Neuronal stem cell (in vitro differentiated cells): Measurements from ENCODE around the gene PACC1.

Source experiments
- DNase-seq: peaks from one replicate; pipeline ENCODE4 v3.0.0-alpha.2; 2013; ENCODE audit warnings: low spot score
- H2AFZ ChIP-seq: one replicate; pipeline ENCODE4 v1.6.1; 2013; ENCODE audit warnings: mild to moderate bottlenecking, low read length, inconsistent platforms
- H2AK5ac ChIP-seq: 2 replicates; pipeline ENCODE4 v1.6.1; 2013; ENCODE audit warnings: low read depth, mild to moderate bottlenecking, inconsistent platforms, low read length, moderate library complexity, mixed read lengths
- H2BK120ac ChIP-seq: 2 replicates; pipeline ENCODE4 v1.6.1; 2013; ENCODE audit warnings: low read depth, mild to moderate bottlenecking, inconsistent platforms, low read length, moderate library complexity, mixed read lengths
- H2BK12ac ChIP-seq: one replicate; pipeline ENCODE4 v1.6.1; 2013; ENCODE audit warnings: low read length, inconsistent platforms
- H2BK15ac ChIP-seq: 2 replicates; pipeline ENCODE4 v1.6.1; 2013; ENCODE audit warnings: mild to moderate bottlenecking, low read length, inconsistent platforms, mixed read lengths
- H2BK5ac ChIP-seq: one replicate; pipeline ENCODE4 v1.6.1; 2013; ENCODE audit warnings: inconsistent platforms, mild to moderate bottlenecking, low read length, moderate library complexity
- H3K14ac ChIP-seq: one replicate; pipeline ENCODE4 v1.6.1; 2013; ENCODE audit warnings: low read length, inconsistent platforms
- H3K18ac ChIP-seq: 2 replicates; pipeline ENCODE4 v1.6.1; 2013; ENCODE audit warnings: low read length, inconsistent platforms
- H3K23ac ChIP-seq: 2 replicates; pipeline ENCODE4 v1.6.1; 2013; ENCODE audit warnings: low read depth, mild to moderate bottlenecking, mixed read lengths, low read length, inconsistent platforms; ENCODE audit not compliant: poor library complexity
- H3K27ac ChIP-seq: replicated peaks from 3 replicates; pipeline ENCODE4 v1.5.1; 2013; ENCODE audit warnings: low read length, inconsistent platforms
- H3K27me3 ChIP-seq, 3 experiments: 2 replicates each; pipeline ENCODE4 v1.6.1; 2013; ENCODE audit warnings: low read length in 3 of 3, mild to moderate bottlenecking in 2 of 3, inconsistent platforms in 1 of 3, low read depth in 1 of 3, mixed read lengths in 1 of 3, moderate library complexity in 1 of 3; ENCODE audit not compliant: control insufficient read depth in 3 of 3, insufficient read depth in 3 of 3
- H3K36me3 ChIP-seq, 2 donors: replicated peaks in 1 of 2; 2 replicates each; pipeline ENCODE4 v1.6.1; 2013; ENCODE audit warnings: low read length in 2 of 2; ENCODE audit not compliant: control insufficient read depth in 2 of 2, insufficient read depth in 2 of 2
- H3K4ac ChIP-seq: 2 replicates; pipeline ENCODE4 v1.6.1; 2013; ENCODE audit warnings: inconsistent platforms, mild to moderate bottlenecking, low read length, moderate library complexity
- H3K4me1 ChIP-seq, 2 donors: 1 replicate in 1 of 2; 2 replicates in 1 of 2; pipeline ENCODE4 v1.6.1; 2013; ENCODE audit warnings: low read length in 2 of 2, low read depth in 1 of 2; ENCODE audit not compliant: control insufficient read depth in 2 of 2, insufficient read depth in 1 of 2
- H3K4me2 ChIP-seq: one replicate; pipeline ENCODE4 v1.6.1; 2013; ENCODE audit warnings: mild to moderate bottlenecking, low read length, inconsistent platforms; ENCODE audit not compliant: insufficient read depth, poor library complexity, severe bottlenecking
- H3K4me3 ChIP-seq, 2 donors: 2 replicates each; pipeline ENCODE4 v1.5.1; 2013; ENCODE audit warnings: low read length in 2 of 2, mild to moderate bottlenecking in 2 of 2, inconsistent platforms in 1 of 2, moderate library complexity in 1 of 2
- H3K79me1 ChIP-seq: one replicate; pipeline ENCODE4 v1.6.1; 2013; ENCODE audit warnings: low read depth, mild to moderate bottlenecking, inconsistent platforms, low read length, moderate library complexity
- H3K9ac ChIP-seq: one replicate; pipeline ENCODE4 v1.6.1; 2013; ENCODE audit warnings: mild to moderate bottlenecking, low read depth, low read length, inconsistent platforms; ENCODE audit not compliant: poor library complexity
- H3K9me3 ChIP-seq, 2 donors: replicated peaks in 1 of 2; 2 replicates each; pipeline versions ENCODE3 to v1.6.1; 2013; ENCODE audit warnings: low read length in 2 of 2, mild to moderate bottlenecking in 2 of 2, inconsistent platforms in 1 of 2, low read depth in 1 of 2, mixed read lengths in 1 of 2, moderate library complexity in 1 of 2; ENCODE audit not compliant: control insufficient read depth in 2 of 2, insufficient read depth in 1 of 2
- H4K8ac ChIP-seq: one replicate; pipeline ENCODE4 v1.6.1; 2013; ENCODE audit warnings: low read depth, mild to moderate bottlenecking, inconsistent platforms, low read length, moderate library complexity
- H4K91ac ChIP-seq: one replicate; pipeline ENCODE4 v1.6.1; 2013; ENCODE audit warnings: low read length, low read depth, mild to moderate bottlenecking, inconsistent platforms; ENCODE audit not compliant: poor library complexity
- WGBS, 2 donors: extraction: QIAGEN DNeasy Blood & Tissue Kit; methylation state at CpG; one replicate each; pipeline ENCODE4 v1.1.7; 2013; ENCODE audit warnings: missing lambda C conversion rate in 2 of 2, mixed read lengths in 1 of 2; ENCODE audit not compliant: insufficient read length in 2 of 2, insufficient replicate concordance in 1 of 2; ENCODE audit errors: extremely low coverage in 2 of 2; 5-methylcytosine and 5-hydroxymethylcytosine counted together

Gene PACC1

DNA sequence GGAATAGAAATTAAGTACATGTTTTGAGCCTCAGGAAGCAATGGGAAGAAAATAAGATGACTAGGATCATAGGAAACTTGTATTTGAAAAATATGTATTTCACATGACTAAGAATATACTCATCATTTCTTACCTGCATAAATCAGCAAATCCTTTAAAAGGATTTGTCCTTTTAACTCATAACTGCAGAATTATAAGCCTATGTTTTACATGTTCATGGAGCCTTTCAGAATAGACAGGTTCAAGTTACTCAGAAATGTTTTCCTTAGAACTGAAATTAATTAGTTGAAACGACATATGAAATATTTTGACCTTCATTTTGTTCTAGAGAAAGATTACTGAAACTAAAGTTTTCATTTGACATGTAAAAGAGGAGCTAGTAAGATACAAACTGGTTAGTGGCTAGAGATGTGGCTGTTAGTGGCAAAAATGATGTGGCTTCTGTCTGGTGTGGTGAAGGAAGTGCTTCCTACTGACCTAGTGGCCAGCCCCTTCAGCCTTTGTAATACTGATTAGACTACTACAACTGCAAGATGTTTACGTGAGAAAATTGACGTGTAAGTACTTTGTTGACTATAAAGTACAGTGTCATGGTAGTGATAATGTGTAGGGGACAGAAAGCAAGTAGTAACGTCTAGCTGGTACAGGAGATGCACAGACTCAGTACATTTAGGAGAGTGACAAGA, 54.7 kb downstream of the PACC1 start:
- Histone ChIP-seq H2AFZ (no peak overlapping the region), H3K23ac (no peak overlapping the region), H2BK120ac (no peak overlapping the region), H4K91ac (no peak overlapping the region), H3K27me3 (no peaks in the 10 kb centered on the region), H4K8ac (no peak overlapping the region), H3K18ac (no peak overlapping the region), H2BK15ac (no peak overlapping the region), H2BK12ac (no peak overlapping the region), H3K79me1 (no peaks in the 10 kb centered on the region), H3K4me2 (no peak overlapping the region), H2AK5ac (no peak overlapping the region), H3K36me3 (peaks cover 5 to 77% of the 10 kb centered on the region in 2 donors), H3K4me3 (no peak overlapping the region), H3K9ac (no peak overlapping the region), H3K4me1 (no peaks in the 10 kb centered on the region), H3K4ac (no peak overlapping the region), H3K9me3 (no peaks in the 10 kb centered on the region), H2BK5ac (no peak overlapping the region), H3K27ac (no peak overlapping the region), H3K14ac (no peak overlapping the region)
- WGBS, 2 donors, result no CpG with 5 or more reads among the region's 4 CpGs
- no peak for DNase-seq

DNA sequence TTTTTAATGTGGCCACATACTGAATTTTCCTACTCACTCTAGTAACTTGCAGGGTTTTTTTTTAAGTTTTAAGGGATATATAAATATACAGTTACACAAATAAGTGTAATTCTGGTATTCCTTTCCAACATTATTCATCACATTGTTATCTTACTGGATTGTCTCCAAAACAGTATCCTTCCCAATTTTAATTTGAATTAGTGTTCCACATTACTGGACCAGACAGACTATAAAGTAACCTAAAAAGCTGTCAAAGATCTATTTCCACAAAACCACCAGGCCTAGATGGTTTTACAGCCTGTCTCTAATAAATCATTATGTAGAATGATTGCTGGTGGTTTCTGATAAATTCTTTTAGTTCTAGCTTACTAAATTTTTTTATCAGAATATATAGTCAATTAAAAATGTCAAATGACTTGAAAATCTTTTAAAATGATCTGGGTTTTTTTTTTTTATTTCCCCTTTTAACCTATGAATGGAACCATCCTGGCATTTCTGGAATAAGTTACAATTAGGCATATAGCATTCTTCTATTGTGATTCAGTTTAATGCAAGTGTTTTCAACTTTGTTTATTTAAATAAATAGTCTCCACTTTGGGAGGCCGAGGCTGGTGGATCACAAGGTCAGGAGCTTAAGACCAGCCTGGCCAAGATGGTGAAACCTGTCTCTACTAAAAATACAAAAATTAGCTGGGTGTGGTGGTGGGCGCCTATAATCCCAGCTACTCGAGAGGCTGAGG, 59.3 kb downstream of the PACC1 start:
- DNase-seq, result no peak
- no peak overlapping the region for H2BK12ac ChIP-seq
- H3K18ac ChIP-seq, result no peak overlapping the region
- peaks cover 3 to 65% of the 10 kb centered on the region in 2 donors for H3K36me3 ChIP-seq
- no peaks in the 10 kb centered on the region for H3K79me1 ChIP-seq
- no peak overlapping the region for H2BK5ac ChIP-seq
- H3K27ac ChIP-seq, result no peak overlapping the region
- no peak overlapping the region for H2AK5ac ChIP-seq
- H3K27me3 ChIP-seq, result no peaks in the 10 kb centered on the region
- no peak overlapping the region for H2BK120ac ChIP-seq
- H3K9ac ChIP-seq, result no peak overlapping the region
- H3K4ac ChIP-seq, result no peak overlapping the region
- WGBS, 2 donors, result no CpG with 5 or more reads among the region's 3 CpGs
- no peak overlapping the region for H4K91ac ChIP-seq
- no peak overlapping the region for H3K4me2 ChIP-seq
- no peak overlapping the region for H2BK15ac ChIP-seq
- H2AFZ ChIP-seq, result no peak overlapping the region
- H3K4me3 ChIP-seq, result no peak overlapping the region
- no peak overlapping the region for H3K23ac ChIP-seq
- H3K14ac ChIP-seq, result no peak overlapping the region
- H4K8ac ChIP-seq, result no peak overlapping the region
- H3K4me1 ChIP-seq, result no peaks in the 10 kb centered on the region
- H3K9me3 ChIP-seq, result no peaks in the 10 kb centered on the region

DNA sequence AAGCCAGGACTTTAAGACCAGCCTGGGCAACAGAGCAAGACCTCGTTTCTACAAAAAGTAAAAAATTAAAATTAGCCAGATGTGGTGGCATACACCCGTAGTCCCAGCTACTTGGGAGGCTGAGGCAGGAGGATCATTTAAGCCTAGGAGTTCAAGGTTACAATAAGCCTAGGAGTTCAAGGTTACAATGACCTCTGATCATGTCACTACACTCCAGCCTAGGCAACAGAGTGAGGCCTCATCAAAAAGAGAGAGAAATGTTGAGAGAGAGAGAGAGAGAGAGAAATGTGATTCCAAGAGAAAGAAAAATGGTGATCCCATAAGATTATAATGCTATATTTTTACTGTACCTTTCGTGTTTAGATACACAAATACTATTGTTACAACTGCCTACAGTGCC, 60.2 kb downstream of the PACC1 start:
- no peak overlapping the region for H3K4ac ChIP-seq
- no peak overlapping the region for H3K23ac ChIP-seq
- H2BK120ac ChIP-seq, result no peak overlapping the region
- H4K91ac ChIP-seq, result no peak overlapping the region
- peaks cover 0 to 59% of the 10 kb centered on the region in 2 donors for H3K36me3 ChIP-seq
- H3K9ac ChIP-seq, result no peak overlapping the region
- no peak overlapping the region for H2AFZ ChIP-seq
- H2BK12ac ChIP-seq, result no peak overlapping the region
- H2BK5ac ChIP-seq, result no peak overlapping the region
- H4K8ac ChIP-seq, result no peak overlapping the region
- no peaks in the 10 kb centered on the region for H3K4me1 ChIP-seq
- no CpG with 5 or more reads among the region's 3 CpGs for WGBS, 2 donors
- no peaks in the 10 kb centered on the region for H3K27me3 ChIP-seq
- no peaks in the 10 kb centered on the region for H3K9me3 ChIP-seq
- no peak for DNase-seq
- no peak overlapping the region for H2BK15ac ChIP-seq
- no peak overlapping the region for H3K4me3 ChIP-seq
- H3K18ac ChIP-seq, result no peak overlapping the region
- no peak overlapping the region for H3K27ac ChIP-seq
- no peak overlapping the region for H2AK5ac ChIP-seq
- no peaks in the 10 kb centered on the region for H3K79me1 ChIP-seq
- no peak overlapping the region for H3K4me2 ChIP-seq
- no peak overlapping the region for H3K14ac ChIP-seq

DNA sequence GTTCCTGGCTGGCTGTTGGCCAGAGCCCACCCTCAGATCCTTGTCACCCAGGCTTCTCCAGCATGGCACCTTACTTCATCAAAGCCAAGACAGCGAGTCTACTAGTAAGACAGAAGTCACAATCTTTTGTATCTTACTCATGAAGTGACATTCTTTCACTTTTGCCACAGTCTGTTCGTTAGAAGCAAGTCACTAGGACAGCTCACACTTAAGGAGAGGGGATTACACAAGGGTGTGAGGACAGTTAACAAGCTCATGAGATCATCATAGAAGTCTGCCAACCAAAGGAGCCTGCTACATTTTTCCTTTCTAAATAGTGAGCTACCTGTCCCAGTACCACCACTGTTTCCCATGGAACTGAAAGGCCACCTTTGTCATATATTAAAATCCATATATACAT, 61.5 kb downstream of the PACC1 start:
- H2BK15ac ChIP-seq, result no peak overlapping the region
- no peak overlapping the region for H2AK5ac ChIP-seq
- no peak overlapping the region for H3K23ac ChIP-seq
- H3K4me2 ChIP-seq, result no peak overlapping the region
- H3K36me3 ChIP-seq, result peaks cover 0 to 53% of the 10 kb centered on the region in 2 donors
- H3K27ac ChIP-seq, result no peak overlapping the region
- H3K18ac ChIP-seq, result no peak overlapping the region
- no peak overlapping the region for H3K4ac ChIP-seq
- H3K14ac ChIP-seq, result no peak overlapping the region
- no peaks in the 10 kb centered on the region for H3K79me1 ChIP-seq
- H2BK5ac ChIP-seq, result no peak overlapping the region
- no peak overlapping the region for H2AFZ ChIP-seq
- H3K4me1 ChIP-seq, result no peaks in the 10 kb centered on the region
- H4K91ac ChIP-seq, result no peak overlapping the region
- no peak overlapping the region for H3K9ac ChIP-seq
- DNase-seq, result no peak
- H3K4me3 ChIP-seq, result no peak overlapping the region
- no peak overlapping the region for H2BK12ac ChIP-seq
- no CpG with 5 or more reads among the region's 2 CpGs for WGBS, 2 donors
- no peak overlapping the region for H4K8ac ChIP-seq
- no peaks in the 10 kb centered on the region for H3K27me3 ChIP-seq
- H3K9me3 ChIP-seq, result no peaks in the 10 kb centered on the region
- H2BK120ac ChIP-seq, result no peak overlapping the region
